ENCODE data around the gene BCL11B.

BCL11B gene

GRCh38 chr14:99271951-99272631, at the start of gene BCL11B:
TSS of gene BCL11B (minus strand) at chr14:99272197. CDS start at chr14:99271218, 979 bp downstream.
- TF ChIP-seq, protein P1, sequence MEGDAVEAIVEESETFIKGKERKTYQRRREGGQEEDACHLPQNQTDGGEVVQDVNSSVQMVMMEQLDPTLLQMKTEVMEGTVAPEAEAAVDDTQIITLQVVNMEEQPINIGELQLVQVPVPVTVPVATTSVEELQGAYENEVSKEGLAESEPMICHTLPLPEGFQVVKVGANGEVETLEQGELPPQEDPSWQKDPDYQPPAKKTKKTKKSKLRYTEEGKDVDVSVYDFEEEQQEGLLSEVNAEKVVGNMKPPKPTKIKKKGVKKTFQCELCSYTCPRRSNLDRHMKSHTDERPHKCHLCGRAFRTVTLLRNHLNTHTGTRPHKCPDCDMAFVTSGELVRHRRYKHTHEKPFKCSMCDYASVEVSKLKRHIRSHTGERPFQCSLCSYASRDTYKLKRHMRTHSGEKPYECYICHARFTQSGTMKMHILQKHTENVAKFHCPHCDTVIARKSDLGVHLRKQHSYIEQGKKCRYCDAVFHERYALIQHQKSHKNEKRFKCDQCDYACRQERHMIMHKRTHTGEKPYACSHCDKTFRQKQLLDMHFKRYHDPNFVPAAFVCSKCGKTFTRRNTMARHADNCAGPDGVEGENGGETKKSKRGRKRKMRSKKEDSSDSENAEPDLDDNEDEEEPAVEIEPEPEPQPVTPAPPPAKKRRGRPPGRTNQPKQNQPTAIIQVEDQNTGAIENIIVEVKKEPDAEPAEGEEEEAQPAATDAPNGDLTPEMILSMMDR (IDR thresholded peaks at IDR 0.05; ENCODE audit: low read depth, low read length, missing control alignments), result peak; percentile 52
- H3K4me3 ChIP-seq (replicated peaks; ENCODE audit: low read depth, low read length), result peak within 1 kb of the TSS; percentile 38

DNA sequence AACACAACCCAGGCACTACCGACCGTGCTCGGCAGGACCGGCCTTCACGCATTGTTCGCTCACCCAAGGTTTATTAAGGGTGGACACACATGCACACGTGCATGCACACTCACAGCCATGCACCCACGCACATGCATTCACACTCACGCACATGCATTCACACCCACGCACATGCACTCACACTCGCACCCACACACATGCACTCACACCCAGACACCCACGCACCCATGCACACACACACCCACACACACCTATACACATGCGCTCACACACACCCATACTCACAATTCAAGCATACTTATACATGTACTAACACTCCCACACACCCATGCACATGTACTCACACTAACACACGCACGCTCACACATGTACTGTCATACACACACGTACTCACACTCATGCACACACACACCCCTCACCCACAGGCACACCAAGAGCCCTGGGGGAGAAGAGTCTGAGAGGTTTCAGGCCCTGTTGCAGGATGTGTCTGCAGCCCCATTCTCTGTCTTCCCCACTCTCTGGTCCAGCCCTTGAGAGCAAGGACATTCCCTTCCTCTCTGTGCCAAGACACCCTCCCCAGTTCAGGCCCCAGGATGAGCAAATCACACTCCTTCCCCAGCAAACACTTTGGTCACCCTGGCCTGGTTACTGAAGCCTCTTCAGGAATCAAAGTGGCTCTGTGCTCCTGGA, 49.4 kb upstream of the BCL11B start:
- no peak overlapping the region for H3K4me3 ChIP-seq (replicated peaks; ENCODE audit: low read depth, low read length)
- TF ChIP-seq, protein P1 (IDR thresholded peaks at IDR 0.05; ENCODE audit: low read depth, low read length, missing control alignments), result no peak

More at GRCh38 chr14:99271951-99272631, at the start of gene BCL11B:
- peak; percentile 65 for DNase-seq (ENCODE audit: extremely low read depth, low read depth)

DNA sequence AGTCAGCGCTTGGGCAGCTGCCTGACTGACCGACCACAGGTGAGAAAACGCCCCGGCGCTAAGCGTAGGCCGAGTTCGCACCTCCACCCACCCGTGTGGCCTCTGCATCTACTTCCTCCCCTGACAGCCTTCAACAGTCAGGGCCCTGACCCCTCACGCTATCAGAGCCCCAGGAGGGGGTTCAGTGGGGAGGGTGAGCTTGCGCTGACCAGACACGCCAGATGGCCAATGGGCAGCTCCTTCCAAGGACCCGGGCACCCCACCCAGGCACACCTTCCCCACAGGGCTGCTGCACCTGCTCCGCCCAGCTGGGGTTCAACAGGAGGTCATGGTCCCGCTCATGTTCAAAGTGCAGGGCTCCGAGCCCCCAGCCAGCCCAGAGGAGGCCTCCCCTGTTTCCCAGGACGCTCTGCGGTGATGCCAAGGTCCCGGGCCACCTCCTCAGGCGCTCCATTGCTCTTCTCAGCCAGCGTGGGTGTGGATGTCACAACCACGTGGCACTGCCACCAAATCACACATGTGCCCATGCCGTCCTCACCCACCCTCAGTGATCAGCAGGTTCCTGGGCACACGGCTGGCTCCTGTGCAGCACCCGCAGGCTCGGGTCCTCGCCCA, 48.7 kb upstream of the BCL11B start:
- no peak for DNase-seq (ENCODE audit: extremely low read depth, low read depth)
- TF ChIP-seq, protein P1 (IDR thresholded peaks at IDR 0.05; ENCODE audit: low read depth, low read length, missing control alignments), result no peak
- no peak overlapping the region for H3K4me3 ChIP-seq (replicated peaks; ENCODE audit: low read depth, low read length)

More for the DNA sequence above, 49.4 kb upstream of the BCL11B start:
- no peak for DNase-seq (ENCODE audit: extremely low read depth, low read depth)

GRCh38 chr14:99320105-99320572, 48.1 kb upstream of the BCL11B start:
- no peak overlapping the region for H3K4me3 ChIP-seq (replicated peaks; ENCODE audit: low read depth, low read length)

GRCh38 chr14:99318959-99319295, 46.9 kb upstream of the BCL11B start:
- no peak for DNase-seq (ENCODE audit: extremely low read depth, low read depth)
- no peak overlapping the region for H3K4me3 ChIP-seq (replicated peaks; ENCODE audit: low read depth, low read length)
- TF ChIP-seq, protein P1 (IDR thresholded peaks at IDR 0.05; ENCODE audit: low read depth, low read length, missing control alignments), result no peak

More at GRCh38 chr14:99320105-99320572, 48.1 kb upstream of the BCL11B start:
- peak; percentile 5 for DNase-seq (ENCODE audit: extremely low read depth, low read depth)
- TF ChIP-seq, protein P1 (IDR thresholded peaks at IDR 0.05; ENCODE audit: low read depth, low read length, missing control alignments), result peak; percentile 93

GRCh38 chr14:99318091-99318958, 46.3 kb upstream of the BCL11B start:
- TF ChIP-seq, protein P1 (IDR thresholded peaks at IDR 0.05; ENCODE audit: low read depth, low read length, missing control alignments), result no peak
- DNase-seq (ENCODE audit: extremely low read depth, low read depth), result no peak
- no peak overlapping the region for H3K4me3 ChIP-seq (replicated peaks; ENCODE audit: low read depth, low read length)

Measured in HFF-Myc (cell line).